ENCODE data around the gene C3. TPM values are rescaled to one million over a fixed set of nuclear protein-coding genes. Genes with fewer than 3 reads are reported as not detected.
A peak's percentile ranks its signal among the peaks of the same experiment; 100 is the strongest.

Gene C3
- total and polyA plus RNA-seq, 2 donors from 2014 or later, result 452 to 3,831 TPM

- Histone ChIP-seq H3K4me3 (ENCODE audit: low read length in 3 of 3) (peak within 1 kb of the TSS; percentile 75 to 93 (median 80)), H3K36me3 (ENCODE audit: control insufficient read depth in 2 of 3, insufficient read depth in 3 of 3, low read length in 3 of 3) (no peaks in the 10 kb centered on the region), H3K9ac (ENCODE audit: low read length in 3 of 3) (peak within 1 kb of the TSS; percentile 57 to 77 (median 68)), H3K9me3 (ENCODE audit: control insufficient read depth in 2 of 3, insufficient read depth in 1 of 3, low read length in 3 of 3) (no peaks in the 10 kb centered on the region), H3K27me3 (ENCODE audit: control insufficient read depth, insufficient read depth, low read length) (no peaks in the 10 kb centered on the region), H3K27ac (ENCODE audit: low read depth in 2 of 2, low read length in 2 of 2) (peak within 1 kb of the TSS; percentile 95 to 96), H3K4me1 (ENCODE audit: control insufficient read depth in 2 of 3, insufficient read depth in 2 of 3, low read depth in 1 of 3, low read length in 3 of 3) (peaks cover 5 to 31% (median 13%) of the 10 kb centered on the region in 3 donors)
- FAIRE-seq (peak; percentile 99), DNase-seq (peak; percentile 100)
- peak; percentile 2 for TF ChIP-seq CTCF (IDR thresholded peaks at IDR 0.05; ENCODE audit: borderline replicate concordance, extremely low read depth, insufficient read depth)
- intact Hi-C loops (cut with DNase I), result no loop called here
These were observed 16.9 kb upstream of the C3 start, which contains the start of gene GPR108 for GRCh38 chr19:6737284-6737872. GPR108 (minus strand) TSS chr19:6737580; CDS start chr19:6737576, 4 bp downstream.

DNA sequence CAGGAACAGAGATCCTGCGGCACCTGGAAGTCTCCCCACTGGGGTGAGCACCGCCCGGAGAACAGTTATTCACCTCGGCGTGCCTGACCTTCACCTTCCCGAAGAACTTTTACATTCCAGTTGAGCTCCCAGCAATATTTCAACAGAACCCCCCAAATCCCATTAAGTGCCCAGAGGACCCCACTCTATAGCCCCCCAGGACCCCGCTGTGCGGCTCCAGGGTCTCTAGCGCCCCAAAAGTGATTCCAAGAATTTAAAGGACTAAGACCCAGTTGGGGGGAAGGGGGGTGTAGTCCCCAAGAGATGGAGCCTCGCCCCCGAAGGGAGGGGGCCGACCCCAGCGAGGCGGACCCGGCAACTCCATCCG lies 16.4 kb upstream of the C3 start:
- TF ChIP-seq CTCF (IDR thresholded peaks at IDR 0.05; ENCODE audit: borderline replicate concordance, extremely low read depth, insufficient read depth), result no peak
- peak overlapping the region; percentile 57 to 77 (median 68) for H3K9ac ChIP-seq (ENCODE audit: low read length in 3 of 3)
- H3K36me3 ChIP-seq (ENCODE audit: control insufficient read depth in 2 of 3, insufficient read depth in 3 of 3, low read length in 3 of 3), result no peaks in the 10 kb centered on the region
- no peak for DNase-seq
- intact Hi-C loops (cut with DNase I), result no loop called here
- peak overlapping the region; percentile 75 to 93 (median 80) for H3K4me3 ChIP-seq (ENCODE audit: low read length in 3 of 3)
- FAIRE-seq, result no peak
- H3K9me3 ChIP-seq (ENCODE audit: control insufficient read depth in 2 of 3, insufficient read depth in 1 of 3, low read length in 3 of 3), result no peaks in the 10 kb centered on the region
- peaks cover 5 to 28% (median 13%) of the 10 kb centered on the region in 3 donors for H3K4me1 ChIP-seq (ENCODE audit: control insufficient read depth in 2 of 3, insufficient read depth in 2 of 3, low read depth in 1 of 3, low read length in 3 of 3)
- peak overlapping the region; percentile 95 to 96 for H3K27ac ChIP-seq (ENCODE audit: low read depth in 2 of 2, low read length in 2 of 2)
- H3K27me3 ChIP-seq (ENCODE audit: control insufficient read depth, insufficient read depth, low read length), result no peaks in the 10 kb centered on the region

- intact Hi-C loops (cut with DNase I), result no loop called here
- H3K27me3 ChIP-seq (ENCODE audit: control insufficient read depth, insufficient read depth, low read length), result no peaks in the 10 kb centered on the region
- H3K9me3 ChIP-seq (ENCODE audit: control insufficient read depth in 2 of 3, insufficient read depth in 1 of 3, low read length in 3 of 3), result no peaks in the 10 kb centered on the region
- peak overlapping the region; percentile 57 to 77 (median 68) for H3K9ac ChIP-seq (ENCODE audit: low read length in 3 of 3)
- H3K36me3 ChIP-seq (ENCODE audit: control insufficient read depth in 2 of 3, insufficient read depth in 3 of 3, low read length in 3 of 3), result no peaks in the 10 kb centered on the region
- peaks cover 5 to 28% (median 13%) of the 10 kb centered on the region in 3 donors for H3K4me1 ChIP-seq (ENCODE audit: control insufficient read depth in 2 of 3, insufficient read depth in 2 of 3, low read depth in 1 of 3, low read length in 3 of 3)
- peak overlapping the region; percentile 95 to 96 for H3K27ac ChIP-seq (ENCODE audit: low read depth in 2 of 2, low read length in 2 of 2)
- DNase-seq (peak; percentile 88 to 95 (median 91)), FAIRE-seq (no peak)
- peak overlapping the region; percentile 75 to 93 (median 80) for H3K4me3 ChIP-seq (ENCODE audit: low read length in 3 of 3)
- TF ChIP-seq CTCF (IDR thresholded peaks at IDR 0.05; ENCODE audit: borderline replicate concordance, extremely low read depth, insufficient read depth), result peak; percentile 48
These were observed 15.9 kb upstream of the C3 start for GRCh38 chr19:6736169-6736916.

Measured in kidney (tissue), 14 donors.